ENCODE results near the gene FKBP5.

DNA sequence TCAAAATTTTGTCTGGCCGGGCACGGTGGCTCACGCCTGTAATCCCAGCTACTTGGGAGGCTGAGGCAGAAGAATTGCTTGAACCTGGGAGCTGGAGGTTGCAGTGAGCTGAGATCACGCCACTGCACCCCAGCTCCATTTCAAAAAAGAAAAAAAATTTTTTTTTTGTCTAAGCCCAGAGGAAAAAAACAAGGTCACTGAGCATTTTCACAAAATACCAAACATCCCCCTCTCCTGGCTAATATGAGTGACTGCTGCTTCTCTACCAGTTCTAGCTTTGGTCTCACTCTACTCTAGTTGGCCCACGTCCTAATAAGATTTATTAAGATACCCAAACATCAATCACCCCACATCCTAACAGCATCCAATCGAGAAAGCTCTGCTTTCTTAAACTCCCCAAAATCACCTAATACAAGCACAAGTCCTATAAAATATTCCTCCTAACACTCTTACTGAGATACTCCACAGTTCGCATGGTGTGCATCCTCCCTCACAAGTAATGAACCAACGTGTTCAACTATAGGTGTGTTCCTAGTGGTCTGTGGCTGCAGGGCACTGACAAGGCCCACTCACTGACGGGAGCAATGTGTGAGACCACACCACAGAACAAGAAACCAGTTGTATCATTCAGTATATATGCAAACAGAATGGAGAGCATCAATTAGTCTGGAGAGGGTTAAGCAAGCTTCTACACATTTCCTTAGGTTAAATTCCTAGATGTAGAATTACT, 64.2 kb downstream of the FKBP5 start:
- TF ChIP-seq POLR2A (IDR thresholded peaks at IDR 0.05; ENCODE audit: low read depth, low read length) (no peak), POLR2AphosphoS5 (IDR thresholded peaks at IDR 0.05; ENCODE audit: insufficient read depth, low read depth, low read length) (no peak), EZH2 (IDR thresholded peaks at IDR 0.05; ENCODE audit: borderline replicate concordance, low read depth, low read length, severe bottlenecking) (no peak), FOS (IDR thresholded peaks at IDR 0.05; ENCODE audit: borderline replicate concordance, insufficient read depth, low read length) (no peak), MYC (IDR thresholded peaks at IDR 0.05; ENCODE audit: low read depth, low read length) (no peak)
- TF ChIP-seq, protein P1, sequence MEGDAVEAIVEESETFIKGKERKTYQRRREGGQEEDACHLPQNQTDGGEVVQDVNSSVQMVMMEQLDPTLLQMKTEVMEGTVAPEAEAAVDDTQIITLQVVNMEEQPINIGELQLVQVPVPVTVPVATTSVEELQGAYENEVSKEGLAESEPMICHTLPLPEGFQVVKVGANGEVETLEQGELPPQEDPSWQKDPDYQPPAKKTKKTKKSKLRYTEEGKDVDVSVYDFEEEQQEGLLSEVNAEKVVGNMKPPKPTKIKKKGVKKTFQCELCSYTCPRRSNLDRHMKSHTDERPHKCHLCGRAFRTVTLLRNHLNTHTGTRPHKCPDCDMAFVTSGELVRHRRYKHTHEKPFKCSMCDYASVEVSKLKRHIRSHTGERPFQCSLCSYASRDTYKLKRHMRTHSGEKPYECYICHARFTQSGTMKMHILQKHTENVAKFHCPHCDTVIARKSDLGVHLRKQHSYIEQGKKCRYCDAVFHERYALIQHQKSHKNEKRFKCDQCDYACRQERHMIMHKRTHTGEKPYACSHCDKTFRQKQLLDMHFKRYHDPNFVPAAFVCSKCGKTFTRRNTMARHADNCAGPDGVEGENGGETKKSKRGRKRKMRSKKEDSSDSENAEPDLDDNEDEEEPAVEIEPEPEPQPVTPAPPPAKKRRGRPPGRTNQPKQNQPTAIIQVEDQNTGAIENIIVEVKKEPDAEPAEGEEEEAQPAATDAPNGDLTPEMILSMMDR (IDR thresholded peaks at IDR 0.05; ENCODE audit: extremely low read depth in 1 of 2, insufficient read depth in 1 of 2, low read depth in 1 of 2, low read length in 2 of 2), result peak; percentile 23 to 41
